PFSK-1 (cell line): ENCODE results near the gene ILF3.

Experiments used
- FOXP2 ChIP-seq: optimal IDR thresholded peaks from 2 replicates; pipeline ENCODE3; 2011; ENCODE audit warnings: borderline replicate concordance, control low read depth, inconsistent platforms; ENCODE audit not compliant: insufficient read depth; ENCODE audit errors: extremely low read length, extremely low read depth
- POLR2AphosphoS5 ChIP-seq: IDR thresholded peaks from 2 replicates; pipeline ENCODE4 v1.6.1; 2012; ENCODE audit warnings: low read depth, mild to moderate bottlenecking, control low read depth, low read length, moderate library complexity
- SIN3A ChIP-seq: IDR thresholded peaks from 2 replicates; pipeline ENCODE4 v1.6.1; 2012; ENCODE audit warnings: mild to moderate bottlenecking, low read length, moderate library complexity, borderline replicate concordance; ENCODE audit not compliant: insufficient read depth
- TF ChIP-seq, protein P1 (sequence below), 2 experiments: IDR thresholded peaks; 2 replicates each; pipeline versions ENCODE4 v1.6.1 to v1.8.0; 2011 to 2012; ENCODE audit warnings: low read depth in 2 of 2, low read length in 2 of 2, control low read depth in 1 of 2, inconsistent platforms in 1 of 2, mild to moderate bottlenecking in 1 of 2, moderate library complexity in 1 of 2; ENCODE audit not compliant: insufficient read depth in 1 of 2

DNA sequence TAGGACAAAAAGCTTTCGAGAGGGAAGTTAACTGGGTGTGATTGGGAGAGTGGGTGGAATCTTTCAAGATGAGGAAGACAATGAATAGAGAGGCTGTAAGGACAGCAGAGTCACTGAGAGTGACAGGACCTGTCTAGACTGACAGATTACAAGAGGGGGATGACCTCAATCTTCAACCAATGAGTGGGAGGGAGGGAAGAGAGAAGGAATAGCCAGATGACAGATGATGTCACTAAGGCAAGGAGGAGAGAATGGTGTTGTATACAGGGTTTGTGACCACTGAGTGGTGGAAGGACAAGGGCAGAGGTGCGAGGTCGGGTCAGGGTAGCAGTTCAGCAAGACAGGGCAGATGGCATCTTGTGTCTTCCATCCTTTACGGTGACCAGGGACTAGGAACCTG, 5.8 kb upstream of the ILF3 start:
- TF ChIP-seq, protein P1, sequence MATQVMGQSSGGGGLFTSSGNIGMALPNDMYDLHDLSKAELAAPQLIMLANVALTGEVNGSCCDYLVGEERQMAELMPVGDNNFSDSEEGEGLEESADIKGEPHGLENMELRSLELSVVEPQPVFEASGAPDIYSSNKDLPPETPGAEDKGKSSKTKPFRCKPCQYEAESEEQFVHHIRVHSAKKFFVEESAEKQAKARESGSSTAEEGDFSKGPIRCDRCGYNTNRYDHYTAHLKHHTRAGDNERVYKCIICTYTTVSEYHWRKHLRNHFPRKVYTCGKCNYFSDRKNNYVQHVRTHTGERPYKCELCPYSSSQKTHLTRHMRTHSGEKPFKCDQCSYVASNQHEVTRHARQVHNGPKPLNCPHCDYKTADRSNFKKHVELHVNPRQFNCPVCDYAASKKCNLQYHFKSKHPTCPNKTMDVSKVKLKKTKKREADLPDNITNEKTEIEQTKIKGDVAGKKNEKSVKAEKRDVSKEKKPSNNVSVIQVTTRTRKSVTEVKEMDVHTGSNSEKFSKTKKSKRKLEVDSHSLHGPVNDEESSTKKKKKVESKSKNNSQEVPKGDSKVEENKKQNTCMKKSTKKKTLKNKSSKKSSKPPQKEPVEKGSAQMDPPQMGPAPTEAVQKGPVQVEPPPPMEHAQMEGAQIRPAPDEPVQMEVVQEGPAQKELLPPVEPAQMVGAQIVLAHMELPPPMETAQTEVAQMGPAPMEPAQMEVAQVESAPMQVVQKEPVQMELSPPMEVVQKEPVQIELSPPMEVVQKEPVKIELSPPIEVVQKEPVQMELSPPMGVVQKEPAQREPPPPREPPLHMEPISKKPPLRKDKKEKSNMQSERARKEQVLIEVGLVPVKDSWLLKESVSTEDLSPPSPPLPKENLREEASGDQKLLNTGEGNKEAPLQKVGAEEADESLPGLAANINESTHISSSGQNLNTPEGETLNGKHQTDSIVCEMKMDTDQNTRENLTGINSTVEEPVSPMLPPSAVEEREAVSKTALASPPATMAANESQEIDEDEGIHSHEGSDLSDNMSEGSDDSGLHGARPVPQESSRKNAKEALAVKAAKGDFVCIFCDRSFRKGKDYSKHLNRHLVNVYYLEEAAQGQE (IDR thresholded peaks at IDR 0.05; ENCODE audit: insufficient read depth in 1 of 2, low read depth in 2 of 2, low read length in 2 of 2): no peak
- TF ChIP-seq FOXP2 (no peak), POLR2AphosphoS5 (no peak), SIN3A (no peak)
